Activated naive CD4-positive, alpha-beta T cell treated with anti-CD3 and anti-CD28 coated beads for 36 hours (primary cell): ENCODE measurements around the gene TUG1. TPM values are rescaled to one million over a fixed set of nuclear protein-coding genes. Genes with fewer than 3 reads are reported as not detected.

Experiments
- CTCF ChIA-PET: fragments of 350-600 bp; sonication (Branson Sonifier 250); formaldehyde crosslinking; loops from one replicate; lab custom pipeline; 2021; ENCODE audit warnings: antibody characterized with exemption; lab: Charles Lee
- DNase-seq: peaks from one replicate; pipeline ENCODE4 v3.0.0-alpha.2; 2020
- H3K27ac Mint-ChIP-seq: one replicate; pipeline ENCODE4 v1.8.0; 2021; ENCODE audit warnings: mild to moderate bottlenecking, mixed read lengths
- H3K27me3 Mint-ChIP-seq: one replicate; pipeline ENCODE4 v1.8.0; 2021; ENCODE audit warnings: low read depth, mixed read lengths
- H3K36me3 Mint-ChIP-seq: one replicate; pipeline ENCODE4 v1.8.0; 2021; ENCODE audit warnings: low read depth, mixed read lengths
- H3K4me1 Mint-ChIP-seq: one replicate; pipeline ENCODE4 v1.8.0; 2021; ENCODE audit warnings: low read depth, mixed read lengths
- H3K4me3 Mint-ChIP-seq: one replicate; pipeline ENCODE4 v1.8.0; 2021; ENCODE audit warnings: mild to moderate bottlenecking, moderate library complexity, mixed read lengths
- H3K9me3 Mint-ChIP-seq: one replicate; pipeline ENCODE4 v1.8.0; 2021; ENCODE audit warnings: mixed read lengths
- intact Hi-C: fragments of 100-400 bp; cut with micrococcal nuclease; formaldehyde crosslinking; loops from one replicate; pipeline ENCODE4 v1.15.1; 2023
- total RNA-seq, 2 experiments: library from RNA; stranded (reverse); gene quantifications; one replicate each; pipeline ENCODE4 v1.2.3, GENCODE V29; 2021

TUG1 gene
- total RNA-seq, 2 experiments from 2014 or later: 42.3 to 44.0 TPM

GRCh38 chr22:31019191-31019930, 50.3 kb downstream of the TUG1 start:
- Mint-ChIP-seq H3K9me3 (no peaks in the 10 kb centered on the region), H3K4me3 (no peak overlapping the region), H3K27ac (no peak overlapping the region), H3K4me1 (no peaks in the 10 kb centered on the region), H3K27me3 (no peaks in the 10 kb centered on the region), H3K36me3 (no peaks in the 10 kb centered on the region)
- no peak for DNase-seq
- CTCF ChIA-PET: no interaction called here
- intact Hi-C loops: no loop called here

GRCh38 chr22:31020334-31020733, 51.3 kb downstream of the TUG1 start:
- CTCF ChIA-PET: no interaction called here
- H3K36me3 Mint-ChIP-seq: no peaks in the 10 kb centered on the region
- intact Hi-C loops: no loop called here
- no peaks in the 10 kb centered on the region for H3K27me3 Mint-ChIP-seq
- no peak overlapping the region for H3K4me3 Mint-ChIP-seq
- no peaks in the 10 kb centered on the region for H3K9me3 Mint-ChIP-seq
- H3K4me1 Mint-ChIP-seq: no peaks in the 10 kb centered on the region
- DNase-seq: no peak
- no peak overlapping the region for H3K27ac Mint-ChIP-seq

- intact Hi-C loops: no loop called here
- Mint-ChIP-seq H3K9me3 (no peaks in the 10 kb centered on the region), H3K36me3 (no peaks in the 10 kb centered on the region), H3K4me3 (no peak overlapping the region), H3K27me3 (no peaks in the 10 kb centered on the region), H3K27ac (no peak overlapping the region), H3K4me1 (no peaks in the 10 kb centered on the region)
- CTCF ChIA-PET: interaction anchor here (0.7 kb wide), 1 partner anchor 301 kb away, joined by 3 read pairs; no protein-coding TSS in a partner anchor
- no peak for DNase-seq
Observed at GRCh38 chr22:31022516-31022915, 53.5 kb downstream of the TUG1 start.

Other genes starting within 250 kb of the TUG1 start
- gene MORC2, start 491 bp upstream of the TUG1 start, total RNA-seq: 10 to 100 TPM; 18.3 to 18.6 TPM
- gene SMTN, start 112.1 kb downstream of the TUG1 start, total RNA-seq: 10 to 100 TPM; 46.2 to 47.6 TPM
- gene SELENOM, start 138.3 kb downstream of the TUG1 start, total RNA-seq: 10 to 100 TPM in 1 of 2 experiments, 1 to 10 TPM in 1; 9.3 to 11.0 TPM
- under 1 TPM; 0.12 to 0.17 TPM for gene INPP5J, start 153.7 kb downstream of the TUG1 start, total RNA-seq
- gene PLA2G3, start 171.2 kb downstream of the TUG1 start, total RNA-seq: not detected
- gene RNF185, start 190.9 kb downstream of the TUG1 start, total RNA-seq: 10 to 100 TPM; 11.3 to 12.3 TPM
- gene LIMK2, start 243.0 kb downstream of the TUG1 start, total RNA-seq: 10 to 100 TPM; 50.8 to 50.9 TPM